Fibroblast of villous mesenchyme (primary cell): ENCODE results near the gene CHST12. TPM values are rescaled to one million over a fixed set of nuclear protein-coding genes. Genes with fewer than 3 reads are reported as not detected.

Source experiments
- DNase-seq: peaks from one replicate; pipeline ENCODE4 v3.0.0-alpha.2; 2010; ENCODE audit warnings: low read depth
- H3K4me3 ChIP-seq: 2 replicates; pipeline ENCODE4 v1.5.1; 2011; ENCODE audit warnings: low read depth, mild to moderate bottlenecking, low read length
- total RNA-seq: library from RNA; depleted of rRNA; stranded (reverse); fragments of >200 nt; gene quantifications from 2 replicates; pipeline ENCODE4 v1.2.3, GENCODE V29; 2012
- TF ChIP-seq, protein P1 (sequence below): IDR thresholded peaks from 2 replicates; pipeline ENCODE4 v1.5.1; 2012; ENCODE audit warnings: low read depth, mild to moderate bottlenecking, low read length; ENCODE audit not compliant: insufficient read depth

CHST12 gene
- total RNA-seq, 1 donor = 3.5 TPM

GRCh38 chr7:2441430-2442058 is 38.1 kb downstream of the CHST12 start:
- no peak overlapping the region for H3K4me3 ChIP-seq
- TF ChIP-seq, protein P1, sequence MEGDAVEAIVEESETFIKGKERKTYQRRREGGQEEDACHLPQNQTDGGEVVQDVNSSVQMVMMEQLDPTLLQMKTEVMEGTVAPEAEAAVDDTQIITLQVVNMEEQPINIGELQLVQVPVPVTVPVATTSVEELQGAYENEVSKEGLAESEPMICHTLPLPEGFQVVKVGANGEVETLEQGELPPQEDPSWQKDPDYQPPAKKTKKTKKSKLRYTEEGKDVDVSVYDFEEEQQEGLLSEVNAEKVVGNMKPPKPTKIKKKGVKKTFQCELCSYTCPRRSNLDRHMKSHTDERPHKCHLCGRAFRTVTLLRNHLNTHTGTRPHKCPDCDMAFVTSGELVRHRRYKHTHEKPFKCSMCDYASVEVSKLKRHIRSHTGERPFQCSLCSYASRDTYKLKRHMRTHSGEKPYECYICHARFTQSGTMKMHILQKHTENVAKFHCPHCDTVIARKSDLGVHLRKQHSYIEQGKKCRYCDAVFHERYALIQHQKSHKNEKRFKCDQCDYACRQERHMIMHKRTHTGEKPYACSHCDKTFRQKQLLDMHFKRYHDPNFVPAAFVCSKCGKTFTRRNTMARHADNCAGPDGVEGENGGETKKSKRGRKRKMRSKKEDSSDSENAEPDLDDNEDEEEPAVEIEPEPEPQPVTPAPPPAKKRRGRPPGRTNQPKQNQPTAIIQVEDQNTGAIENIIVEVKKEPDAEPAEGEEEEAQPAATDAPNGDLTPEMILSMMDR = no peak
- no peak for DNase-seq

DNA sequence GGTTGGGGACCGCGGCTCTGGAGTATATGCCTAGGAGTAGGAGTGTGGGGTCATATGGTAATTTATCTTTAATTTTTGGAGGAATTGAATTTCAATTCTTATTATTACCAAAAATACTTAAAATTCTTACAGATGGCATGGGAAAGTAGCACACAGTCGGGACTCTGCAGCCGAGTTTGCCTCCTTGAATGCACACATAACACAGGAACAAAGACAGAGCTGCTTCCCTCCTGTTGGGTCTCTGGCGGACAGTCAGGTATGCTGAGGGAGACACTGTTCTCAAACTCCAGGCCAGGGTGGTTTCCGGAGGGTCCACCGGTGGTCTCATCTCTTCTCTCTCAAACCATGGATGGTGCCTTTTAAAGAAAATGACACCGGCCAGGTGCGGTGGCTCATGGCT is 40.1 kb downstream of the CHST12 start:
- H3K4me3 ChIP-seq = no peak overlapping the region
- no peak for DNase-seq
- TF ChIP-seq, protein P1 = no peak

DNA sequence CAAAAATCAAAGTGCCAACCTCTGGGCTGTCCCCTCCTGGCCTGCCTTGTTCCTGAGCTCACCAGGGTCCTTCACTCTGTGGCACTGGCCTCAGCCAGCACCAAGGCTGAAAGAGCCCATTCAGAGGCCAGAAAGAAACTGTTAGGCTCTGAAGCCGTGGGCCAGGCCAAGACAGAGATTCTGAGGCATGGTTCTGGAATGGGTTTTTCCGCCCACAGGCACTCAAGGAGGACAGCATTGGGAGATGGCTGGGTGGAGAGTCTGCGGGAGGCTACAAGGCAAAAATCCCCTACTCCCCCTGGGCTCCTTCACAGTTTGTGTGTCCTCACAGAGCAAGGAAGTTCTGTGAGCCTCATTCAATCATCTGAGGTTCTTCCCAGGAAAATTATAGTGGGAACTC is 41.1 kb downstream of the CHST12 start:
- no peak overlapping the region for H3K4me3 ChIP-seq
- TF ChIP-seq, protein P1 = no peak
- DNase-seq = peak; percentile 47

DNA sequence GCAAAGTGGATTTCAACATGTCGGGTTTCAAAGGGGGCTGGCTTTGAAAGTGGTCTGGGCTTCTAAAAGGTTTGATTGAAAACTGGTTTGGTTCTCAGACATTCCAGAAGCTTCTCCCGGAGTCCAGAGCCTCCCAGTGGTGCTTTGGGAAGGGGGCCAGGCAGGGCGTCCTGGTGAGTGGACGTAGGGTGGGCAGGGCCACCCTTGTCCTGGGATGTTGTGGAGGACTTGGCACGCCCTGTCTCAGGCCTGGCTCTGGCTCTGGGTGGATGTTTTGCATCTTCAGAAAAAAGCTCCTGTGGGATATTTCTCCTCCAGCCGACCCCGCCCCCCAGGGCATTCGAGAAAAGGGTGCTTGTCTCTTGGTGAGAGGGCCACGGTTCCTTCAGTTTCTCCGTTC is 41.6 kb downstream of the CHST12 start:
- DNase-seq = peak; percentile 7

DNA sequence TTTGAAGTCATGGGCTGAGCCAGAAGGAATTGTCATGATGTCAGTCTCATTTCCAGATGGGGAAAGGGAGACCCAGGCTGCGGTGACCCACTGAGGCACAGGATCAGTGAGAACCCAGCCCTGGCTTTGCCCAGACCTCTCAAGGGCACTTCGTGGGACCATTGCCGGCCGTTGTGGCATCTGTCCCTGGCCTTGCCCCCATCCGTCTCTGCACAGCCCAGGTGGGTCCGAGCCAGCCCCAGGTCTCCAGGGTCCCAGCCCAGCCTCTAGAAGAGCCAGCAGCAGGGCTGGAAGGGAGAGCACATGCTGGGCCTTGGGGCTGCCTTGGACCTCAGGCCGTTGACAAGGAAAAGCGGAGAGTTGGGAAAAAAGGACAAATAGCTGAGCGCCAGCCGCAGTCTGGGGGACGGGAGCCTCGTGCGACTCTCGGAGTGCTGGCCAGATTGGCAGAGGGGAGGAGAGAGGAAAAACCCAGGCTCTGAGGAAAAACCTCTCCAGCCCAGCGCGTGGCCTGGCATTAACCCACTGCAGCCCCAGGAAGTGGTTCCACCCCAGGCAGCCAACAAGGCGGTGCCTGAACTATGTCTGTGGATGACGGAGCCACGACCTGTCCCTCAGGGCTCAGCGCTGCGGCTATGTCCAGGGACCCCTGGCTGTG is 42.6 kb downstream of the CHST12 start:
- no peak overlapping the region for H3K4me3 ChIP-seq
- TF ChIP-seq, protein P1 = no peak
- DNase-seq = no peak

More for the DNA sequence above, 41.6 kb downstream of the CHST12 start:
- TF ChIP-seq, protein P1 = no peak
- H3K4me3 ChIP-seq = no peak overlapping the region

DNA sequence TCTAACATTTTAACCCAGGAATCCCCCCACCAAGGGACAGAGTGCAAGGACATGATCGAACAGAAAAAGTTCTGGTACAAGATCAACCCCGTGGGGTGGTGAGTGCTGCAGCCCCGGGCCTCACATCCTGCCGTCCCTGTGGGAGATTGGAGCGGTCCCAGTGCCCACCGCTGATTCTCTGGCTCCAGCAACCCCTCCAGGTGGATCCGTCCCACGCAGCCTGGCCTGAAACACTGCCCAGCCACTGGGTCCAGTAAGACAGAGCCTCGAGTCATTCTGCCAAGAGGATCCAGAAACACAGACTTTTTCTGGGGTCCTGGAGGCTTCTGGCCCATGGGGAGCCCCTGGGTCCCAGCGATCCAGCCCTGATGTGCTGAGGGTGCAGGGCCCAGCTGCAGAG is 43.3 kb downstream of the CHST12 start:
- DNase-seq = no peak
- TF ChIP-seq, protein P1 = no peak
- H3K4me3 ChIP-seq = no peak overlapping the region
